SU-DHL-6 (cell line): ENCODE data around the gene SYNGR4.

Experiments used
- H2AFZ ChIP-seq: fragments of 200-600 bp; sonication (generic); 2 replicates; pipeline ENCODE4 v1.6.1; 2014; ENCODE audit warnings: low read depth, mild to moderate bottlenecking, moderate library complexity, mixed read lengths, antibody characterized with exemption, low read length; ENCODE audit not compliant: severe bottlenecking
- H3F3A ChIP-seq: fragments of 200-600 bp; shearing (Covaris generic); 2 replicates; pipeline ENCODE4 v1.6.0; 2016; ENCODE audit warnings: antibody characterized with exemption, mild to moderate bottlenecking; ENCODE audit not compliant: insufficient read depth
- H3K27ac ChIP-seq: fragments of 200-600 bp; sonication (generic); 2 replicates; pipeline ENCODE4 v1.5.1; 2016; ENCODE audit warnings: low read depth, mild to moderate bottlenecking, low read length, moderate library complexity, mixed read lengths
- H3K27me3 ChIP-seq: fragments of 200-600 bp; sonication (generic), shearing (Covaris generic); 2 replicates; pipeline ENCODE4 v1.6.0; 2014; ENCODE audit warnings: mild to moderate bottlenecking, low read length
- H3K36me3 ChIP-seq: fragments of 200-600 bp; sonication (generic); 2 replicates; pipeline ENCODE4 v1.6.1; 2014; ENCODE audit warnings: mild to moderate bottlenecking, low read length, mixed read lengths
- H3K4me2 ChIP-seq: fragments of 300-600, 200-600 bp; shearing (Covaris generic), sonication (generic); 2 replicates; pipeline ENCODE4 v1.6.0; 2014; ENCODE audit warnings: low read length, low read depth, mild to moderate bottlenecking; ENCODE audit not compliant: poor library complexity, severe bottlenecking
- H3K4me3 ChIP-seq: fragments of 200-600 bp; sonication (generic); 2 replicates; pipeline ENCODE4 v1.5.1; 2014; ENCODE audit warnings: antibody characterized with exemption, low read length, mild to moderate bottlenecking, mixed read lengths; ENCODE audit not compliant: insufficient read depth, poor library complexity, severe bottlenecking
- H3K79me2 ChIP-seq: fragments of 200-600 bp; sonication (generic); 2 replicates; pipeline ENCODE4 v1.6.1; 2014; ENCODE audit warnings: mild to moderate bottlenecking, low read length, moderate library complexity; ENCODE audit not compliant: insufficient read depth
- H3K9ac ChIP-seq: fragments of 200-600 bp; sonication (generic); 2 replicates; pipeline ENCODE4 v1.7.0; 2014; ENCODE audit warnings: mild to moderate bottlenecking, low read length
- H3K9me2 ChIP-seq: fragments of 200-600 bp; sonication (generic); replicated peaks from 2 replicates; pipeline ENCODE4 v1.6.1; 2014; ENCODE audit warnings: low read length; ENCODE audit not compliant: insufficient read depth
- H3K9me3 ChIP-seq: fragments of 200-600 bp; sonication (generic); 2 replicates; pipeline ENCODE4 v1.6.1; 2014; ENCODE audit warnings: low read length, mixed read lengths; ENCODE audit not compliant: insufficient read depth
- H4K20me1 ChIP-seq: fragments of 200-600 bp; sonication (generic); 2 replicates; pipeline ENCODE4 v1.6.1; 2014; ENCODE audit warnings: low read depth, mild to moderate bottlenecking, antibody characterized with exemption, low read length, moderate library complexity, mixed read lengths
- EZH2phosphoT487 ChIP-seq: fragments of 200-600 bp; sonication (generic), shearing (Covaris generic); conservative IDR thresholded peaks from 2 replicates; pipeline ENCODE4 v1.6.1; 2018; ENCODE audit warnings: mild to moderate bottlenecking, antibody characterized with exemption, low read length, moderate library complexity, mixed read lengths
- TF ChIP-seq, protein P1 (sequence below): fragments of 200-600 bp; sonication (generic); IDR thresholded peaks from one replicate; pipeline ENCODE4 v1.5.1; 2017; ENCODE audit warnings: antibody characterized with exemption, mild to moderate bottlenecking, low read length, moderate library complexity; ENCODE audit not compliant: insufficient read depth, poor library complexity, severe bottlenecking

The SYNGR4 gene

GRCh38 chr19:48398375-48399235, 34.4 kb downstream of the SYNGR4 start:
- H3K27ac ChIP-seq = no peak overlapping the region
- no peaks in the 10 kb centered on the region for H3K9me2 ChIP-seq
- no peaks in the 10 kb centered on the region for H3K9me3 ChIP-seq
- no peak for TF ChIP-seq EZH2phosphoT487
- TF ChIP-seq, protein P1, sequence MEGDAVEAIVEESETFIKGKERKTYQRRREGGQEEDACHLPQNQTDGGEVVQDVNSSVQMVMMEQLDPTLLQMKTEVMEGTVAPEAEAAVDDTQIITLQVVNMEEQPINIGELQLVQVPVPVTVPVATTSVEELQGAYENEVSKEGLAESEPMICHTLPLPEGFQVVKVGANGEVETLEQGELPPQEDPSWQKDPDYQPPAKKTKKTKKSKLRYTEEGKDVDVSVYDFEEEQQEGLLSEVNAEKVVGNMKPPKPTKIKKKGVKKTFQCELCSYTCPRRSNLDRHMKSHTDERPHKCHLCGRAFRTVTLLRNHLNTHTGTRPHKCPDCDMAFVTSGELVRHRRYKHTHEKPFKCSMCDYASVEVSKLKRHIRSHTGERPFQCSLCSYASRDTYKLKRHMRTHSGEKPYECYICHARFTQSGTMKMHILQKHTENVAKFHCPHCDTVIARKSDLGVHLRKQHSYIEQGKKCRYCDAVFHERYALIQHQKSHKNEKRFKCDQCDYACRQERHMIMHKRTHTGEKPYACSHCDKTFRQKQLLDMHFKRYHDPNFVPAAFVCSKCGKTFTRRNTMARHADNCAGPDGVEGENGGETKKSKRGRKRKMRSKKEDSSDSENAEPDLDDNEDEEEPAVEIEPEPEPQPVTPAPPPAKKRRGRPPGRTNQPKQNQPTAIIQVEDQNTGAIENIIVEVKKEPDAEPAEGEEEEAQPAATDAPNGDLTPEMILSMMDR = no peak
- no peaks in the 10 kb centered on the region for H3K27me3 ChIP-seq
- no peaks in the 10 kb centered on the region for H4K20me1 ChIP-seq
- H3K36me3 ChIP-seq = no peaks in the 10 kb centered on the region
- H2AFZ ChIP-seq = no peak overlapping the region
- no peaks in the 10 kb centered on the region for H3K79me2 ChIP-seq
- no peak overlapping the region for H3K4me3 ChIP-seq
- peak overlapping the region; percentile 27; the same call in 1 of the 2 replicates for H3K9ac ChIP-seq
- H3F3A ChIP-seq = no peaks in the 10 kb centered on the region; the same call in 1 of the 2 replicates
- peak overlapping the region; percentile 29 for H3K4me2 ChIP-seq

GRCh38 chr19:48400018-48400742, 36.0 kb downstream of the SYNGR4 start:
- TF ChIP-seq, protein P1 = no peak
- no peak for TF ChIP-seq EZH2phosphoT487
- Histone ChIP-seq H3F3A (no peaks in the 10 kb centered on the region; the same call in 1 of the 2 replicates), H3K27me3 (no peaks in the 10 kb centered on the region), H3K9me2 (no peaks in the 10 kb centered on the region), H3K36me3 (no peaks in the 10 kb centered on the region), H3K4me2 (peak overlapping the region; percentile 14), H3K9me3 (no peaks in the 10 kb centered on the region), H4K20me1 (no peaks in the 10 kb centered on the region), H3K9ac (no peak overlapping the region), H3K27ac (no peak overlapping the region), H3K4me3 (no peak overlapping the region), H3K79me2 (no peaks in the 10 kb centered on the region), H2AFZ (no peak overlapping the region)

DNA sequence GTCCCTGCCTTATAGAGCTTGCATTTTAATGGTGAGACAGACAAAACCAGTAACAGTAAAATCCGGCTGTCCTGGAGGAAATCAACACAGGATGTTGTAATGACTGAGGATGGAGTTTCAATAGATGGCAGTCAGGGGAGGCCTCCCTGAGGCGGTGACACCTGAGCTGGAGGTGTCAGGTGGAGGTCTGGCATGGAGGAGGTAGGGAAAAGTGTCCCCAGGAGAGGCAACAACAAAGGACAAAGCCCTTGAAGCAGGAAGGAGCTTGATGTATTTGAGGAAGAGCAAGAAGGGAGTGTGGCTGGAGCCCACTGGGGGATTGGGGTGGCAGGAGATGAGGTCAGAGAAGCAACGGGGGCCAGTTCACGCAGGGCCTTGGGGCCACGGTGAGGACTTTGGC, 37.1 kb downstream of the SYNGR4 start:
- Histone ChIP-seq H3K9ac (no peak overlapping the region), H3F3A (no peaks in the 10 kb centered on the region; the same call in 1 of the 2 replicates), H3K27me3 (no peaks in the 10 kb centered on the region), H3K4me3 (no peak overlapping the region), H3K36me3 (no peaks in the 10 kb centered on the region), H3K79me2 (no peaks in the 10 kb centered on the region), H2AFZ (no peak overlapping the region), H4K20me1 (no peaks in the 10 kb centered on the region), H3K9me2 (no peaks in the 10 kb centered on the region), H3K4me2 (no peak overlapping the region), H3K9me3 (no peaks in the 10 kb centered on the region), H3K27ac (no peak overlapping the region)
- TF ChIP-seq EZH2phosphoT487 = no peak
- TF ChIP-seq, protein P1 = no peak
